Dermis blood vessel endothelial cell (primary cell): ENCODE measurements around the gene ARHGEF1. TPM values are rescaled to one million over a fixed set of nuclear protein-coding genes. Genes with fewer than 3 reads are reported as not detected.

Source experiments
- DNase-seq: peaks from one replicate; pipeline ENCODE4 v3.0.0; 2010
- total RNA-seq: library from RNA; depleted of rRNA; stranded (reverse); fragments of >200 nt; gene quantifications from 2 replicates; pipeline ENCODE4 v1.2.3, GENCODE V29; 2014

The ARHGEF1 gene, protein sequence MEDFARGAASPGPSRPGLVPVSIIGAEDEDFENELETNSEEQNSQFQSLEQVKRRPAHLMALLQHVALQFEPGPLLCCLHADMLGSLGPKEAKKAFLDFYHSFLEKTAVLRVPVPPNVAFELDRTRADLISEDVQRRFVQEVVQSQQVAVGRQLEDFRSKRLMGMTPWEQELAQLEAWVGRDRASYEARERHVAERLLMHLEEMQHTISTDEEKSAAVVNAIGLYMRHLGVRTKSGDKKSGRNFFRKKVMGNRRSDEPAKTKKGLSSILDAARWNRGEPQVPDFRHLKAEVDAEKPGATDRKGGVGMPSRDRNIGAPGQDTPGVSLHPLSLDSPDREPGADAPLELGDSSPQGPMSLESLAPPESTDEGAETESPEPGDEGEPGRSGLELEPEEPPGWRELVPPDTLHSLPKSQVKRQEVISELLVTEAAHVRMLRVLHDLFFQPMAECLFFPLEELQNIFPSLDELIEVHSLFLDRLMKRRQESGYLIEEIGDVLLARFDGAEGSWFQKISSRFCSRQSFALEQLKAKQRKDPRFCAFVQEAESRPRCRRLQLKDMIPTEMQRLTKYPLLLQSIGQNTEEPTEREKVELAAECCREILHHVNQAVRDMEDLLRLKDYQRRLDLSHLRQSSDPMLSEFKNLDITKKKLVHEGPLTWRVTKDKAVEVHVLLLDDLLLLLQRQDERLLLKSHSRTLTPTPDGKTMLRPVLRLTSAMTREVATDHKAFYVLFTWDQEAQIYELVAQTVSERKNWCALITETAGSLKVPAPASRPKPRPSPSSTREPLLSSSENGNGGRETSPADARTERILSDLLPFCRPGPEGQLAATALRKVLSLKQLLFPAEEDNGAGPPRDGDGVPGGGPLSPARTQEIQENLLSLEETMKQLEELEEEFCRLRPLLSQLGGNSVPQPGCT
- 53.8 and 69.4 TPM in 2 replicates for total RNA-seq

DNA sequence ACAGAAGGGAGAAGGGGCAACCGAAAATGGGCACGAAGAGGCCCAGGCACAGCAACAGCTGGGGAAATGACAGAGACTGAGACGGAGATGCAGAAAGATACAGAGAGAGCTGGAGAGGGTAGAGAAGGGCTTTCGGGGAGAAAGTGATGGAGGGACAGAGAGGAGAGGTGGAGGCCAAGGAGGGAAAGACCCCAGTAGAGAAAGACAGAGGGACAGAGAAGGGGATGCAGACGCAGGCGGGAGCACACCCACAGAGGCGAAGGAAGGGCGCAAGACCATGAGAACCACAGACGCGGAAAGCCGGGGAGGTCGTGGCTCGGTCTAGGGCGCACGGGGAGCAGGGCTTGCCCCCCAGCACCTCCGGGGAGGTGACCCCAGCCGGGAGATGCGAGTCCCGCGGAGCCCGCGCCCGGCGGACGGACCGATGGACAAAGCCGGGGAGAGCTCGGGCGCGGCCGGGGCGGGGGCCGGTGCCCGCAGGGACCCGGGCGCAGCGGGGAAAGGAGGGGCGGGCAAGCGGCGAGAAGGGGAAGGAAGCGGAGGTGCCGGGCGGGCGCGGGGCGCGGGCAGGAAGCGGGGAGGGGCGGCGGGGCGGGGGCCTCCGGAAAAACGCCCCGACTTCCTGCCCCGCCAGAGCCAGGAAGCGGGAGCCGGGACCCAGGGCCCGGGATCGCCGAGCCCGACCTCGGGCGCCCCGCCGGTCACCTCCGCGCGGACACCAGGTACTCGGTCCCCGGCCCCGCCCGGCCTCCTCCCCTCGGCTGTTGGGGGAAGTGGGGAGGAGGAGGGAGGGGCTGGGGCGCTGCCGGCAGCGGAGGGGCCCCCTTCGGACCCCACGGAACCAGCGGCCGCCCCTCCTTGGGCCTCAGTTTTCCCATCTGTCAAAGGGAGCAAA lies at the start of gene ARHGEF1:
TSS of gene ARHGEF1 (plus strand) at position 617 of the 895 bp plus-strand sequence. CDS start 4,899 bp downstream, outside the sequence.
- peak; percentile 29 for DNase-seq

DNA sequence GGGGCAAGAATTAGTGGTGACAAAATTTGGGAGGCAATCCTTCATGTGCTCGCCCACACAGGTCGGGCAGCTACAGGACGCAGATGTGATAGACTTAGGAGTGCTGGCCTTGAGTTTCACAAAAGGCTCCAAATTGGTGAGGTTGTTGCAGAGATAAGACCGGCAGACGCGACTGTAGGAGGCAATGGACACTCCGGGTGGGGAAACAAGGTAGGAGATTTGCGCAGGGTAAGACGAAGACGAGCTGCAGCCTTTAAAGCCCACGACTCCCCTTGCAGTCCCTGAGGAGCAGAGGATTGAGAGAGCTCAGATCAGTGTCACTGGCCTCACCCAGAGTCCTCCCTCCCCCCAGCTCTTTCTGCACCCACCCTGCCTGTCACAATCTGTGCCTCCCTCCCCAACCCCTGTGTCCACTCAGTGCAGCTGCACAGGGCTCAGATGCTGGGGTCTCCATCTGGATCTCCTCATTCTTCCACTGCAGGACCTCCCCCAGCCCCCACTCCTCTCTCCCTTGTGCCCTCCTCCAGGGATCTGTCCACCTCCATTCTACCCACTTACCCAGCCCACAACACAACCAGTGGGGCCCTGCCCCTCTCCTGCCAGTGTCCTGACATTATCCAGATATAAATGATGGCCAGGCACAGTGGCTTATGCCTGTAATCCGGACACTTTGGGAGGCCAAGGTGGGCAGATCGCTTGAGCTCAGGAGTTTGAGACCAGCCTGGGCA lies 44.8 kb upstream of the ARHGEF1 start:
- no peak for DNase-seq

DNA sequence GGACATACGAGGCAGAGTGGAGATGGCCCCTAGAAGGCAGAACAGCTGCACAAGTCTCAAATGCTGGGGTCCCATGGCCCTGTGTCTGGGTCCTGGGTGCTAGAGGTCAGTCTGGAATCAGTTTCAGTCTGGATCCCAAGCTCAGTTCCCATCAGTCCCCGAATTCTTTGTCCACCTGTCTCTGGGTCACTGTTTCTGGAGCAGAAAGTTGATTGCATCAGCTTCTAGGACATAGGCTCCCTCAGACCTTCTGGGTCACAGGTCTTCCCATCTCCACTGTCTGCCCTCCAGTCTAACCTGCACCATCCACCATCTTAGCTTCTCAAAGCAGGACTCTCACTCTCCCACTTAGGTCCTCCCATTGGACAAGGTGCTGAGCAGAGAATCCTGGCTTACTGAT lies 43.8 kb upstream of the ARHGEF1 start:
- DNase-seq: no peak

DNA sequence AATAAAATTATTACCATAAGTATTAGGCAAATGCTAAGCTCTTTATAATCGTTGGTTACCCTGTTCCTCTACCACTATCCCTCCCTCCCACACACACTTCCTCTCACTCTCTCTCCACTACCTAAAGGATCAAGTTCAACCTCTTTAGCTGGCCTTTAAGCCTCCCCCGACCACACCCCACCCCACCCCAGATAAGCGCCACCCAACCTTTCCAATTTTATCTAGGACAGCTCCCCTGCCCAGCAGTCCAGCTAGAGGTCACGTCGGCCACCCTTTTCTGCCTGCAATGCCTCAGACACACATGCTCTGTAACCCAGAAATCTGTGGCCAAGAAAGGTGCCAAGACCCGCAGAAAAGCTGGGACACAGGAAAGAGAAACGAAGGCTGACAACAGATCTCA lies 39.6 kb upstream of the ARHGEF1 start:
- DNase-seq: no peak

DNA sequence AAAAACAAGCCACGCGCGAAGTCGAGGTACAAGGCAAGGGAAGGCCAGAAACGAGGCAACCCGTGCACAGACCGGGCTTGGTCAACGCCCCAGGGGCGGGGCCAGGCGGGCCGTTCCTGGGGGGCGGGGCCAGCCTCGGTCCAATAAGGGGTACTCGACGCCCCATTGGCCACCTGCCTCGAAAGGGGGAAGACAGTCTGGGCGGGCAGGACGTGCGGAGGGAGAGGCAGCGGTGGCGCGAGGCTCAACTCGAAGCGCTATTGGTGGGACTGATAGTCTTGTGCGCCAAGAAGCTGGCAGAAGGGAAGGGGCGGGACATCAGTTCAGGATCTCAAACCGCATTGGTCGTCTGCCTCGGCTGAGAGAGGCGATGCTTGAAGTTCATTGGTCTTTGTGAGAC lies 38.4 kb upstream of the ARHGEF1 start, which contains the start of gene LYPD4:
TSS of gene LYPD4 (minus strand) at position 83 of the 400 bp plus-strand sequence. CDS start 5,398 bp downstream, outside the sequence.
- DNase-seq: no peak

DNA sequence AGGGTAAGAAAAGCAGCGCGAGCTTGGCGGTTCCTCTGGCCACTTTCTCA lies 38.2 kb upstream of the ARHGEF1 start, which contains the start of gene DMRTC2:
TSS of gene DMRTC2 (plus strand) at position 42 of the 50 bp plus-strand sequence. CDS start 2,387 bp downstream, outside the sequence.
- no peak for DNase-seq

DNA sequence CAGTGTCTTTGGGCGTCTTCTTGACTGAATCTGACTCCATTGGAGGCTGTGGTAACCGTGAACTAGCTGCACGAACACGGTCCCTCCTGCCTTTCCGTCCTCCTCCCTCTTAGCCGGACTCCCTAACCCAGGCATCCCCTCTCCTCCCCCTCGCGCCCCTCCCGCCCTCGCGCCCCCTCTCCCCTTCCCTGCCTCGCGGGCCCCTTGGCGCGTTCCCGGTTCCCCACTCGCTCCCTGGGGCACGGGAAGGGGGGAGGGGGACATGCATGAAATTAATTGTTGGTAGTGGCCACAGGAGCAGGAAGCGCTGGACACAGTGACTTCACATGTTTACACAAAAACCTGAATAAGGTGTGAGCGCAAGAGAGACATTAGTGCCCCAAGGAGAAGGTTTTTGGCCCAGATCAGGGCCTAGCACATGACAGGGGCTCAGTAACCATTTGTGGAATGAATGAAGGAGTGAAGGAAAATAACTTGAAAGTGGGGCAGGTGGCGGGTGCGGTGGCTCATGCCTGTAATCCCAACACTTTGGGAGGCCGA lies 37.9 kb upstream of the ARHGEF1 start:
- DNase-seq: no peak

DNA sequence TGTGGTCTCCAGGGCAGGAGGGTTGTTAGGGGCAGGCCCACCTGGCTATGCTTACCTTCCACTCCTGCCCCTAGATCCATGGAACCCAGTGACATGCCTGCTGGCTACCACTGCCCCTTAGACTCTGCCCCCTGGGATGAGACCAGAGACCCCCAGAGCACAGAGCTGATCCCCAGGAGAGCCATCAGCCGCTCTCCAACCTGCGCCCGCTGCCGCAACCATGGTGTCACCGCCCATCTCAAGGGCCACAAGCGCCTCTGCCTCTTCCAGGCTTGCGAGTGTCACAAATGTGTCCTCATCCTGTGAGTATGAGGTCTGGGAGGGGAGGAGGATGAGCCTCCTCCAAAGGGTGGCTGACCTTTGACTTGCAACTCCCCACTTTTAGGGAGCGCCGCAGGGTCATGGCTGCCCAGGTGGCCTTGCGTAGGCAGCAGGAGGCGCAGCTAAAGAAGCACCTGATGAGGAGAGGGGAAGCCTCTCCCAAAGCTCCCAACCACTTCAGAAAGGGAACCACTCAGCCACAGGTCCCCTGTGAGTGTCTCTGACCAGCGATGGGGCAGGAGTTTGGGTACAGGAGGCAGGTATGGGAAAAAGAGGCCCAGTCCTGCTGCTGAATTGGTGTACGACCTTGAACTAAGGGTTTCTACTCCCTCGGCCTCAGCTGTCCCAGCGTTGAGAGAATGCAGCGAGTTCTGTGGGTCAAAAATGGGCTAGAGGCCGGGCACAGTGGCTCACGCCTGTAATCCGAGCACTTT lies 35.5 kb upstream of the ARHGEF1 start:
- no peak for DNase-seq

DNA sequence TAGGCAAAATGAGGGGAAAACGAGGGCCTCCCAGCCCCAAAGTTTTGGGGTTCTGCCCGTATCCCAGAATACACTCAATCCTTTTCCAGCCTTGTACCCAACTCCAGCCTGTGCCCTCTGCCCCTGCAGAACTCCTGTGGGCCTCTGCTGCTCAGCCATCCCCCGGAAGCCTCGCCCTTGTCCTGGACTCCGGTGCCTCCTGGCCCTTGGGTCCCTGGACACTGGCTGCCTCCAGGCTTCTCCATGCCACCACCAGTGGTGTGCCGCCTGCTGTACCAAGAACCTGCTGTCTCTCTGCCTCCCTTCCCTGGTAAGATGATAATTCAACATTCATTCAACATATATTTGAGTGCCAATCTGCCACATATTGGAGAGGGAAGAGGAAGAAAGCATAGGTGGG lies 34.3 kb upstream of the ARHGEF1 start:
- no peak for DNase-seq

DNA sequence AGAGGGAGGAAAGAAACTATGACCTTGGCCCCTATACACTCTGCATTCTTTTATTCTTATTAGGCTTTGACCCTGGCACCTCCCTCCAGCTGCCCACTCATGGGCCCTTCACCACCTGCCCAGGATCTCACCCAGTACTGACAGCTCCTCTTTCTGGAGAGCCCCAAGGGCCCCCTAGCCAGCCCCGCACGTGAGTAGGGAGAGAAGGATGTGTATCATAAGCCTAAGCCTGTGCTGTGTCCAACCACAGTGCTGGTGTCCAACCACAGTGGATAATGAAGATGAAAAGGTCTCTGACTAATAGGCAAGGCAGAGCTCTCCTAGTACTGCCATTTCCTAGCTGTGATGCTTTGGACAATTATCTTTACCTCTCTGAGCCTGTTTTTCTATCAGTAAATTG lies 33.9 kb upstream of the ARHGEF1 start:
- no peak for DNase-seq

DNA sequence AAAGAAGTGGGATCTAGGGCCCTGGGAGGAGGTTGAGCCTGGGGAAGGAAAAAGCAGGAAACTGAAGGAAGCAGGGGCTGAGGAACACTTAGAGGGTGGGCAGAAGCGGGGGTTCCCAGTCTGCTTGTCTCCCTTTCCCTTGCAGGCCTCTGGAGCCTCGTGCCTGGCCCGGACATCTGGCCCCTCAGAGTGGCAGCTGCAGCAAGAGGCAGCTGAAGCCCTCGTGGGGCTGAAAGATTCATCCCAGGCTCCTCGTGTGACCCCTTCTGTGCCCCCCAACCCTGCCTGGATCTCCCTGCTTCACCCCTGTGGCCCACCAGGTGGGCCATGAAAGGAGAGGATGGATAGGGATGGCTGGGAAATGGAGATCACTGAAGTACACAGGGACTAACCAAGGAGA lies 32.6 kb upstream of the ARHGEF1 start:
- DNase-seq: no peak

DNA sequence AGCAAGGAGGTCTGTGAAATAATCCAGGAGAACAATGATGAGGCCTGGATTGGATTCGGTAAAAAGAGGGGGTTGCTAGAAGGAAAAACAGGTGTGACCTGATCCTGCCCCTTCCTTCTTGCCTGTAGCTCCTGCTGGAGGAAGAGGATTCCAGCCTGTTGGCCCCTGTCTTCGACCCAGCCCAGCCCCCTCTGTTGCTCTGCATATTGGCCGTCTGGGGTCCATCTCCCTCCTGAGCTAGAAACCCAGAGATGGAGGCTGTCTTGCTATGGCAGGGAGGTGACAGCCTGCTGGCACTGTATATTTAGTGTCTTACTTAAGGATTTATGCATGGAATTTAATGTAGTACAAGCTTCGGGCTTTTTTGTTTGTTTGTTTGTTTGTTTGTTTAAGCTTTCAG lies 31.5 kb upstream of the ARHGEF1 start:
- no peak for DNase-seq

DNA sequence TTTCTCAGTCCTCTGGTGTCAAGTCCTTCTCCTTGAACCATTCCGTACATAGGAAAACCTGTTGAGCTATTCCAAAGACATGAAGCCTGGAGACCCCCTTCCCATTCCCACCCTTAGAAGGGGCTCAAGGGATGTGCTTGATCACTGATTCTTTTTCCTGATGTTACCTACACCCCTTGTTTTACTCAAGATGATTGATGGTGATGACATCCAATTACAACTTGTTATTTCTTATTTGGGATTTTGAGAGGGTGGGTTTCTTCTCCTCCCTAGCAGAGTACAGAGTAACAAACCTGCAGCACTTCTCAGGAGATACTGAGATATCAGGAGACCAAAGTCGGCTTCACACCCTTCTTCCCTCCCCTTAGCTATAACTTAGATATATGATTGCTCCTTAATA lies 29.6 kb upstream of the ARHGEF1 start:
- no peak for DNase-seq

DNA sequence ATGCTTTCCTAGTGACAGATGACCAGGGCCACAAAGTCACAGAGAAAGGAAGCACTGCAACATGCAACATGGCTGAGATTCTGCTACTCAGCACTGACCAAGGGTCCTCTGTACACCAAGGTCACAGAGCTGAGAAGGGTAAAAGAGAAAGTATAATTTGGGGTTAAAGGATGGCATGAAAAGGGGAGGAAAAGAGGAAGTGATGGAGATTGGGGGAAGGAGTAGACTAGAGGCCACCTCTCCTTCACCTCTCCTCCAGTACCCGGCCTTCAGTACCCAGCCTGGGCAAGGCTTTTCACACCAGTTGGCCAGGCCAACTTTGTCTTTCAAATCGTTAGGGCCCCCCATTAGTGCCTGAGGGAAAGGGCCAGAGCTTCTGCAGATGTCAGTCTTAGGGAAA lies 29.2 kb upstream of the ARHGEF1 start:
- no peak for DNase-seq

DNA sequence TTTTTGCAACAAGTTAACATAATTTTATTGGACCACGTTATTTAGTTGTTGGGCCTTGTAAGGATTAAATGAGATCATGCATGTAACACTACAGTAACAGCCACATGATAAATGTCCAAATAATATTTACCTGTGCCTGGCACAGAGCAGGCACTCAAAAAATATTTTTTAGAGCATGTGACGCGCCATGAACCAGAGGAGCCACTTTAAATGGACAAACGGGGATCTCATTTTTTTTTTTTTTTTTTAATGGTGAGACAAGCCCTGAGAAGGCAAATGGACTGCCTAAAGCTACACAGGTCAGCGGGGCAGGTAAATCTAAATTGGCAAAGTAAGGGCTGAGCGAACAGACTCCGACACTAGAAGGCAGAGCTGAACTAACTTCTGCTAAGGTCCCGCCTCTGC lies 23.8 kb upstream of the ARHGEF1 start:
- no peak for DNase-seq

DNA sequence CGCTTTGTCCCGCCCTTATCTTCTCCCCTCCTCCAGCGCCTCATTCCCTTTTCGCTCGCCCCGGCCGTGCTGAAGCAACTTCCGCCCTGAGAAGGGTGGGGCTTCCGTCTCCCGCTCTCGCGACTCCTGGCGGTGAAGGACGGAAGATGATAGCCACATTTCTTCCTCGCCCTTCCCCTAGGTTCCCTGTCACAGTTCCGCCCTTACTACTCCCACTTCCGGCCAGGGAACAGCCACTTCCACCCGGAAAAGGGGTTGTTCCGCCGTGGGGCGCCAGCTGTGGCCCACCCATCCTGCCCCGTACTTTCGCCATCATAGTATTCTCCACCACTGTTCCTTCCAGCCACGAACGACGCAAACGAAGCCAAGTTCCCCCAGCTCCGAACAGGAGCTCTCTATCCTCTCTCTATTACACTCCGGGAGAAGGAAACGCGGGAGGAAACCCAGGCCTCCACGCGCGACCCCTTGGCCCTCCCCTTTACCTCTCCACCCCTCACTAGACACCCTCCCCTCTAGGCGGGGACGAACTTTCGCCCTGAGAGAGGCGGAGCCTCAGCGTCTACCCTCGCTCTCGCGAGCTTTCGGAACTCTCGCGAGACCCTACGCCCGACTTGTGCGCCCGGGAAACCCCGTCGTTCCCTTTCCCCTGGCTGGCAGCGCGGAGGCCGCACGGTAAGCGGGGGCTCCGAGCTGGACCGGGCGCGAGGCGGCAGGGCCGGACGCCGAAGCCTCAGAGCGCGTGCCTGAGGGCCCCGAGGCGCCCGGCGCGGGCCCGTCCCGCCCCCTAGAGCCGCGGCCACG lies 23.2 kb upstream of the ARHGEF1 start, which contains the start of gene RPS19:
TSS of gene RPS19 (plus strand) at position 638 of the 801 bp plus-strand sequence. CDS start 520 bp downstream, outside the sequence.
- peak; percentile 99 for DNase-seq

DNA sequence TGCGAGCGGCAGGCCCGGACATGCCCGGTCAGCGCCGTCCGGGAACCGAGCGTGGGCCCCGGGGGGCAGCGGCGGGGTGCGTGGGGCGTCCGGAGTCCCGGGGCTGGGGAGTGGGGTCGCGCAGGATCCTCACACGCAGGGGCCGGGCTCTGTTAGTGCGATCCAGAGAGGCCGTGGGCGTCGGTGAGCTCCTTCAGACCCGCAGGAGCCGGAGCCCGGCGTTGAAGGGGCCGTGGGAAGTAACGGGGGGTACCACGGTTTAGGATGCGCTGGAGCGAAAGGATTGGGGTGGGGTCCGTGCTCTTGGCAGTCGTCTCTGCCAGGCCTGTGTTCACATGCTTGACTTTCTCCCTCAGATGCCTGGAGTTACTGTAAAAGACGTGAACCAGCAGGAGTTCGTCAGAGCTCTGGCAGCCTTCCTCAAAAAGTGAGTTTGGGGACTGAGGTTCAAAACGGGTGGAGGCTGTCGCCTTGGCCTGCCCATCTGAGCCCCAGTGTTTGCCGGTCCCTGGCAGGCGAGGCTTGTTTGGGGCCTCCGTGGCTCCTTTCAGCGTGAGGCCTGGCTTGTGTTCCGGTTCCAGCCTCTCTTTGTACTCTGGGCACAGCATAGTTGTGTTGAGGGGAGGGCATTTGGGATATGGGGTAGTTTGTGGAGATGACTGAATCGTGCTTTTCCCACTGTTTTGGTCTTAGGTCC lies 22.4 kb upstream of the ARHGEF1 start:
- peak; percentile 39 for DNase-seq

DNA sequence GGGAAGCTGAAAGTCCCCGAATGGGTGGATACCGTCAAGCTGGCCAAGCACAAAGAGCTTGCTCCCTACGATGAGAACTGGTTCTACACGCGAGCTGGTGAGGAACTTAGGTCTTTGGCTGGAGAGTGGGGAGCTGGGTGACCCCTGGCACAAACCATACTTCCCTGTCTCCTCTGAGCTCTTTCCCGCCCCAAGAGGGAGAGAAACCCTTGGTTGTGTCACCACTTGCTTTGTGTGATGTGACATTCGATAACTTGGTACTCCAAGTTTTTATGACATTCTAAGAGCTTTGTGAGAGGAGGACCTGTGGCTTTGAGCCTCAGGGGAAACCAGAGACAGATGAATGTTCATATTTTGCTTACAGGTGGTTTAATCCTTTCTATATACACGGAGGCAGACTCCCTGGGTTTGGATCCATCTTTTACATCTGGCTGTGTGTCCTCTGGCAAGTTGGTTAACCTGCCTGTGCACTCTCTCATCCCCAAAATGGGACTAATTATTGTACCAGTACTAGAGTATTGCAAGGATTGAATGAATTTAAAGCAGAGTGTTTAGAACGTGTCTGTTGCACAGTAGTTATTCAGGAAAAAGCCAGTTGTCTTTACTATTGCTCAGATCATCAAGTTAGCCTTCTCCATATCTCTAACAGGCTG lies 21.7 kb upstream of the ARHGEF1 start:
- DNase-seq: no peak

DNA sequence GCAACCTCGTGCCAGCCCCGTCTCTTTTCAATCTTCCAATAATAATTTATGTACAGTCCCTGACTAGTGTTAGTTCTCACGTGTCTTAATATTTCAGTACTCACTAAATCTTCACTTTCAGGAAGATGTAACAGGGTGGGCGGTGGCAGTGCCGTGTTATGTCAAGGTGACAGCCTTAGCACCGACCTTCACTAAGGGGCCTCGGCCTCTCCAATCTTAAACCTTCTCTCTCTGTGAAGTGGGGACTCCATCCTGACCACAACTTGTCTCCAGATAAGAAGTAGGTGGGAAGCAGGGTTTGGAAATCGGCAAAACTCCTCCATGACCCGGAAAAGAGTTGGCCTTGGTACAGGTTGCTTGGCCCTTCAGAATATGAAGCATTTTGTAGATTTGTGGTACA lies 21.1 kb upstream of the ARHGEF1 start:
- DNase-seq: no peak
